HS-27A (cell line): Measurements from ENCODE around the gene STIM2.
"Not testable (repeated sequence)": the region's sequence is repeated elsewhere in the genome, so short reads cannot be mapped to it uniquely, and the experiment has no call there.

Experiments used
- DNase-seq: peaks from one replicate; pipeline ENCODE4 v3.0.0-alpha.2; 2012; ENCODE audit warnings: low read depth, missing footprints

The STIM2 gene

GRCh38 chr4:26955241-26955640 lies 94.6 kb downstream of the STIM2 start:
- DNase-seq: no peak

- DNase-seq: no peak
Measured at GRCh38 chr4:26958925-26959653, 98.4 kb downstream of the STIM2 start.

GRCh38 chr4:26959654-26960047 lies 99.0 kb downstream of the STIM2 start:
- DNase-seq: no peak

- no peak for DNase-seq
Measured at GRCh38 chr4:26962720-26963119, 102.1 kb downstream of the STIM2 start.

- no peak for DNase-seq
Measured at GRCh38 chr4:26964512-26964911, 103.9 kb downstream of the STIM2 start.

- DNase-seq: no peak
Measured at GRCh38 chr4:26964994-26965393, 104.4 kb downstream of the STIM2 start.

GRCh38 chr4:26975464-26976181 lies 115.0 kb downstream of the STIM2 start:
- not testable (repeated sequence) for DNase-seq

- DNase-seq: no peak
Measured at GRCh38 chr4:26978387-26979053, 117.9 kb downstream of the STIM2 start.

GRCh38 chr4:26984896-26985295 lies 124.3 kb downstream of the STIM2 start:
- DNase-seq: no peak

GRCh38 chr4:26985873-26986272 lies 125.2 kb downstream of the STIM2 start:
- no peak for DNase-seq

GRCh38 chr4:26987191-26987590 lies 126.5 kb downstream of the STIM2 start:
- DNase-seq: no peak

- DNase-seq: no peak
Measured at GRCh38 chr4:26991057-26991456, 130.4 kb downstream of the STIM2 start.

GRCh38 chr4:26992657-26993361 lies 132.2 kb downstream of the STIM2 start:
- no peak for DNase-seq

GRCh38 chr4:26993539-26993938 lies 132.9 kb downstream of the STIM2 start:
- no peak for DNase-seq

GRCh38 chr4:26993967-26994366 lies 133.3 kb downstream of the STIM2 start:
- no peak for DNase-seq

- no peak for DNase-seq
Measured at GRCh38 chr4:26995316-26995715, 134.7 kb downstream of the STIM2 start.

GRCh38 chr4:26996745-26997144 lies 136.1 kb downstream of the STIM2 start:
- no peak for DNase-seq

- DNase-seq: no peak
Measured at GRCh38 chr4:26999689-27000088, 139.0 kb downstream of the STIM2 start.

GRCh38 chr4:27000122-27000521 lies 139.5 kb downstream of the STIM2 start:
- no peak for DNase-seq

GRCh38 chr4:27000820-27001219 lies 140.2 kb downstream of the STIM2 start:
- DNase-seq: no peak

- DNase-seq: no peak
Measured at GRCh38 chr4:27001398-27002164, 140.9 kb downstream of the STIM2 start.

- no peak for DNase-seq
Measured at GRCh38 chr4:27003642-27004113, 143.0 kb downstream of the STIM2 start.
